Left ventricle myocardium inferior (tissue), 1 donor: ENCODE data around the gene TC2N. TPM values are rescaled to one million over a fixed set of nuclear protein-coding genes. Genes with fewer than 3 reads are reported as not detected.

Experiments used
- DNase-seq: peaks from one replicate; pipeline ENCODE4 v3.0.0-alpha.2; 2020
- H3K27ac ChIP-seq: fragments of 200-600 bp; replicated peaks from 2 replicates; pipeline ENCODE4 v1.8.0; 2021
- H3K27me3 ChIP-seq: fragments of 200-600 bp; 2 replicates; pipeline ENCODE4 v1.8.0; 2021; ENCODE audit warnings: low read depth
- H3K36me3 ChIP-seq: fragments of 200-600 bp; 2 replicates; pipeline ENCODE4 v1.8.0; 2021
- H3K4me1 ChIP-seq: fragments of 200-600 bp; 2 replicates; pipeline ENCODE4 v1.8.0; 2021
- H3K4me3 ChIP-seq: fragments of 200-600 bp; 2 replicates; pipeline ENCODE4 v1.8.0; 2021; ENCODE audit warnings: mild to moderate bottlenecking, moderate library complexity
- H3K9me3 ChIP-seq: fragments of 200-600 bp; replicated peaks from 2 replicates; pipeline ENCODE4 v1.8.0; 2021
- intact Hi-C: fragments of 100-400 bp; cut with micrococcal nuclease; formaldehyde crosslinking; loops from one replicate; pipeline ENCODE4 v1.11.0; 2022
- total RNA-seq: library from RNA; stranded (reverse); fragmentation: NEBNext Ultra II Directional; extraction: Animal tissue kit (Norgen Biotek cat#: 25700); gene quantifications from one replicate; pipeline ENCODE4 v1.2.1, GENCODE V29; 2021
- TF ChIP-seq, protein P1 (sequence below): fragments of 200-600 bp; IDR thresholded peaks from 2 replicates; pipeline ENCODE4 v1.8.0; 2021; ENCODE audit warnings: antibody characterized with exemption, mild to moderate bottlenecking, borderline replicate concordance
- donor health status: DM: no; HTN: yes; CAD: no; lungs with severe emphysema.

Gene TC2N
- total RNA-seq, 1 donor from 2014 or later = 4.1 TPM

DNA sequence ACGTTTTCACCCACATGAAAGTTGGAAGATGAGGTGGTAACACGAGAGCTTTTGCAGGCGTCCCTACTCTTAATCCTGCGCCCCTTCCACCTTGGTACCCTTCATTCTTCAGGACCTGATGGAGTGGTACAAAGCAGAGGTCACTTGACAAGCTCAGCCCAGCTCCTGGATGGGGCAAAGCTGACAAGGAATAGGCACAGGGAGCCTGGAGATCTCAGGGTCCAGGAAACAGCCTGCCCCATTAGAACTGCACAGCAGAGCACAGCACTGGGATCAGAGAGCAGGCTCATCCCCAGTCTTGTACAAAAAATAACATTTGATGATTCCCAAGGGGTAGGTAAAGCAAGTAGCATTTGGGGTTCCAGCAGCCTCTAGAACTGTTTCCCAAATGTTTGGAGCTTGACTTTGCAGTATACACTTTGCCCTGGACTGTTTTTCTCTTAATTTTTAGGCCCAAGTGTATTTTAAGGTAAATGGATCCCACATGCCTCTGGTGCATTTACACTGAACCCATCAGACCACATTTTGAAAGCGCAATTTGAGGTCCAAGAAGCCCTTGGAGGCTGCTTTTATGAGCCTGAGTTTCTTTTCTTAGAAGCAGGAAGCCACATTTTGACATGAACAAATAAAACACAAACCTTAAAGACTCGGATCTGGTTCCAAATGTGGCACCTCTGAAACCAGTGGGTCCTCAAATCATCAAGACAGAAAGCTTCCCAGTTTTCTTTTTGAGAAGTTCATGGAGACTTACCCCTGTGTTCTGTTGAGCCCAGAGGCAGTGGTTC is 633 bp downstream of the TC2N start:
- H3K4me3 ChIP-seq = no peak overlapping the region
- peaks cover 4% of the 10 kb centered on the region for H3K4me1 ChIP-seq
- H3K9me3 ChIP-seq = peaks cover 13% of the 10 kb centered on the region
- H3K27me3 ChIP-seq = peaks cover 41% of the 10 kb centered on the region
- intact Hi-C loops = no loop called here
- H3K36me3 ChIP-seq = peaks cover 27% of the 10 kb centered on the region
- TF ChIP-seq, protein P1, sequence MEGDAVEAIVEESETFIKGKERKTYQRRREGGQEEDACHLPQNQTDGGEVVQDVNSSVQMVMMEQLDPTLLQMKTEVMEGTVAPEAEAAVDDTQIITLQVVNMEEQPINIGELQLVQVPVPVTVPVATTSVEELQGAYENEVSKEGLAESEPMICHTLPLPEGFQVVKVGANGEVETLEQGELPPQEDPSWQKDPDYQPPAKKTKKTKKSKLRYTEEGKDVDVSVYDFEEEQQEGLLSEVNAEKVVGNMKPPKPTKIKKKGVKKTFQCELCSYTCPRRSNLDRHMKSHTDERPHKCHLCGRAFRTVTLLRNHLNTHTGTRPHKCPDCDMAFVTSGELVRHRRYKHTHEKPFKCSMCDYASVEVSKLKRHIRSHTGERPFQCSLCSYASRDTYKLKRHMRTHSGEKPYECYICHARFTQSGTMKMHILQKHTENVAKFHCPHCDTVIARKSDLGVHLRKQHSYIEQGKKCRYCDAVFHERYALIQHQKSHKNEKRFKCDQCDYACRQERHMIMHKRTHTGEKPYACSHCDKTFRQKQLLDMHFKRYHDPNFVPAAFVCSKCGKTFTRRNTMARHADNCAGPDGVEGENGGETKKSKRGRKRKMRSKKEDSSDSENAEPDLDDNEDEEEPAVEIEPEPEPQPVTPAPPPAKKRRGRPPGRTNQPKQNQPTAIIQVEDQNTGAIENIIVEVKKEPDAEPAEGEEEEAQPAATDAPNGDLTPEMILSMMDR = no peak
- H3K27ac ChIP-seq = peak overlapping the region; percentile 16
- DNase-seq = no peak

DNA sequence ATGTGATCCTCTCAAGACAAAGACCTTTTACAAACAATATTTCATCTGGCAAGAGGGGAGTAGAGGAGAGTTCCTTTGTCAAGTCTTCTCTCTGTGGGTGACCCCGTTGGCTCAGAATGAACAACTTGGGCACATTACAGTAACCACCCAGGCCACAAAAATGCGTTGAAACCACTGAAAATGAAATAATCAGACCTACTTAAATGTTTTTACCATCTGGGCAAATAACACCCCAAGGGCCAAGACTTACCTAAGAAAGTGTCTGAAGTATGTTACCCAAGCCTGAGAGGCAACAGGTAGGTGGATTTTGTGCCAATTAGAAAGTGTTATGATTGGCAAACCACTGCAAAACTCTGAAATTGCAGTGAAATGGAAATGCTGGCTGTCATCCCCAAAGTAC is 1.3 kb downstream of the TC2N start:
- TF ChIP-seq, protein P1 = no peak
- no peak overlapping the region for H3K27ac ChIP-seq

DNA sequence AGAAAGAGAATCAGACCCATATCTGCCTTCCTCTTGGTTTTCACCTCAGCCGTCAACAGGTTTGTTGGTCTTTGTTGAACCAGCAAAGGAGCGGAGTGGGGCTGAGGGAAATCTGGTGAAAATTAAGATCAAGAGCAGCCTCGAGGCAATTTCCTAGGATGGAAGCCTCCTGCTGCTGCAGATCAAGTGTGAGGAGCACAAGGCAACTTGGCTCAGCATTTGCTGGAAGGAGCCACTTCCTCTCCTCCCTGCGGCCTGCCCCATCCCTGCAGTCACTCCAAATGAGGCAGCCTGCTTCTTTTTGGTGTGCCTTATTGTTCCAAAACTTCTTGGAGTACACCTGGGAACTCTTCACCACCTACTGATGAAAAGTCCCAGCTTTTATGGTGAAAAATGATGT is 4.9 kb downstream of the TC2N start:
- Histone ChIP-seq H3K36me3 (peaks cover under 1% of the 10 kb centered on the region), H3K27ac (peak overlapping the region; percentile 2), H3K4me1 (no peaks in the 10 kb centered on the region), H3K9me3 (no peaks in the 10 kb centered on the region), H3K4me3 (no peak overlapping the region), H3K27me3 (peaks cover 34% of the 10 kb centered on the region)
- intact Hi-C loops = no loop called here
- TF ChIP-seq, protein P1 = no peak
- DNase-seq = no peak

More for the DNA sequence above, 1.3 kb downstream of the TC2N start:
- peaks cover 13% of the 10 kb centered on the region for H3K9me3 ChIP-seq
- peaks cover 34% of the 10 kb centered on the region for H3K27me3 ChIP-seq
- H3K4me3 ChIP-seq = no peak overlapping the region
- no peaks in the 10 kb centered on the region for H3K4me1 ChIP-seq
- DNase-seq = no peak
- peaks cover 27% of the 10 kb centered on the region for H3K36me3 ChIP-seq
- intact Hi-C loops = no loop called here

DNA sequence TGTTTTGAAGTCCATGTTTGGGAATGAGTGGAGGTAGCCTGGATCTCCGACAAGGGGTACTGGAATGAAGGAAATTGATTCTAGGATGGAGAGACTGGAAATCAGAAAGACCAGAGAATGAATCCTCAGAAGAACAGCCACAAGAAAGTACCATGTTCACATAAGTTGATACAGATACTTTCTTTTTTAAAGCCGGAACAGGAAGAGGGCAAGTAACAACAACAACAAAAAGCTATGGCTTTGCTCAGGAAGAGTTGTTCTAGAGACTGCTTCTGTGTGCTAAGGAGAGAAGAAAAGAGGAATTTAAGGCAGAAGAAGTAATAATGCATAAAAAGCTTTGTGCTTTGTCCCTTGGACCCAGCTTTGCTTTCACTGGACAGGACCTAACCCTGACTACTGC is 6.2 kb downstream of the TC2N start:
- H3K4me1 ChIP-seq = no peaks in the 10 kb centered on the region
- intact Hi-C loops = no loop called here

DNA sequence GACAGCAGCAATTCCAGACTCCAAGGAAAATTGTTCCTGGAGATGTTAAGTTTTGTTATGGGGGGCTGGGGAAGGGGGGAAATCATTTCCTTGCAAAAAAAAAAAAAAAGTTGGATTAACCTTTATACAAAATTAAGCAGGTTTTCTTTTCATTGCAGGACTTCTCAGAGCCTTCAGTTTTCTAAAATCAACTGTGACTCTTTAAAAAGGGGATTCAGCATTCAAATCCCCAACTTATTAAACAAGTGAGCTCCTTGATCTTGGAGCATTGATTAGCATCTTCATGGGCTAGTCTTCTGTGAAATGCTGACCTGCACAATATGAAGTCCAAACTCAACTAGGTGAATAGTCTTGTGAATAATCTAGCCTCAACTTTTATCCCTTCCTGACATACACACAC is 7.1 kb downstream of the TC2N start:
- Histone ChIP-seq H3K4me3 (no peak overlapping the region), H3K4me1 (no peaks in the 10 kb centered on the region), H3K36me3 (no peaks in the 10 kb centered on the region), H3K9me3 (no peaks in the 10 kb centered on the region), H3K27ac (no peak overlapping the region), H3K27me3 (peaks cover 39% of the 10 kb centered on the region)
- no peak for DNase-seq
- TF ChIP-seq, protein P1 = no peak
- intact Hi-C loops = no loop called here

More for the DNA sequence above, 6.2 kb downstream of the TC2N start:
- Histone ChIP-seq H3K4me3 (no peak overlapping the region), H3K27me3 (peaks cover 39% of the 10 kb centered on the region), H3K36me3 (no peaks in the 10 kb centered on the region), H3K9me3 (no peaks in the 10 kb centered on the region), H3K27ac (no peak overlapping the region)
- DNase-seq = no peak
- TF ChIP-seq, protein P1 = no peak
